Heart right ventricle (tissue), 16 donors: ENCODE measurements around the gene TPPP3. TPM values are rescaled to one million over a fixed set of nuclear protein-coding genes. Genes with fewer than 3 reads are reported as not detected.

ENCODE experiments used
- ATAC-seq, 8 donors: fragments of 200-7000 bp; cut with Tn5 transposase; one replicate each; pipeline ENCODE4 v1.9.1; 2020; ENCODE audit warnings: mild to moderate bottlenecking in 8 of 8, moderate library complexity in 8 of 8, moderate number of reproducible peaks in 1 of 8
- DNase-seq, 2 donors: peaks; one replicate each; pipeline ENCODE4 v3.0.0-alpha.2; 2020
- H3K27ac ChIP-seq, 10 donors: fragments of 200-600 bp; sonication (generic) in 2 of 10; one replicate each; pipeline versions ENCODE4 v1.5.0 to v1.8.0; 2020 to 2022; ENCODE audit warnings: mild to moderate bottlenecking in 3 of 10
- H3K27me3 ChIP-seq, 7 donors: fragments of 200-600 bp; one replicate each; pipeline ENCODE4 v1.8.0; 2021 to 2022; ENCODE audit warnings: mild to moderate bottlenecking in 2 of 7
- H3K36me3 ChIP-seq, 9 donors: fragments of 200-600 bp; sonication (generic) in 1 of 9; one replicate each; pipeline versions ENCODE4 v1.5.0 to v1.8.0; 2020 to 2022; ENCODE audit warnings: mild to moderate bottlenecking in 2 of 9
- H3K4me1 ChIP-seq, 9 donors: fragments of 200-600 bp; sonication (generic) in 1 of 9; one replicate each; pipeline versions ENCODE4 v1.5.0 to v1.8.0; 2020 to 2022; ENCODE audit warnings: mild to moderate bottlenecking in 4 of 9
- H3K4me3 ChIP-seq, 10 donors: fragments of 200-600 bp; sonication (generic) in 2 of 10; one replicate each; pipeline versions ENCODE4 v1.5.0 to v1.8.0; 2020 to 2022; ENCODE audit warnings: mild to moderate bottlenecking in 7 of 10, moderate library complexity in 2 of 10
- H3K9me3 ChIP-seq, 11 donors: fragments of 200-600 bp in 10 of 11; sonication (generic) in 2 of 11; one replicate each; pipeline versions ENCODE4 v1.5.0 to v1.8.0; 2013 to 2022; ENCODE audit warnings: mild to moderate bottlenecking in 2 of 11, control low read depth in 1 of 11, moderate library complexity in 1 of 11
- WGBS, 2 donors: extraction: QIAGEN DNeasy Blood & Tissue Kit; methylation state at CpG; one replicate each; pipeline ENCODE4 v1.1.7; 2013; ENCODE audit warnings: inconsistent platforms in 1 of 2; 5-methylcytosine and 5-hydroxymethylcytosine counted together
- intact Hi-C, 10 donors: fragments of 100-400 bp; cut with DNase I; formaldehyde crosslinking; loops; one replicate each; pipeline versions ENCODE4 v1.11.1 to v1.14.2; 2022
- polyA plus RNA-seq, 2 donors: library from polyadenylated mRNA; stranded (reverse); fragments of 200-250 nt; gene quantifications; one replicate each; pipeline ENCODE4 v1.2.3, GENCODE V29; 2013
- total RNA-seq, 10 donors: library from RNA; stranded (reverse); fragmentation: NEBNext Ultra II Directional in 3 of 10; extraction: Animal tissue kit (Norgen Biotek cat#: 25700) in 3 of 10; gene quantifications; one replicate each; pipeline versions ENCODE4 v1.2.1 to v1.2.4, GENCODE V29; 2021 to 2023
- TF ChIP-seq, protein P1 (sequence below), 9 donors: fragments of 200-600 bp; sonication (generic) in 2 of 9; IDR thresholded peaks; one replicate each; pipeline versions ENCODE4 v1.5.0 to v1.8.0; 2021 to 2022; ENCODE audit warnings: antibody characterized with exemption in 9 of 9, mild to moderate bottlenecking in 5 of 9, moderate library complexity in 1 of 9
- donor health status: Arrhythmogenic right ventricular cardiomyopathy.
- donor health status: ischemic (EF 13 %, LVEDD 7.1; RV severe dilation, severe dysfunction).
- donor health status: healthy with polysubstance abuse.
- donor health status: DM: no; HTN: yes; CAD: no.
- donor health status: DM: no; HTN: no; CAD: no.
- donor health status: ischemic (EF 25% LVEDD 6.9; RV normal size, moderate dysfunction).
- donor health status: ischemic (EF 25% LVEDD 5.7; RV mildly dilated, moderate dysfunction).
- donor health status: healthy.
- donor health status: DM: yes; HTN: yes; CAD: no.
- donor health status: Ischemic cardiomyopathy.
- donor health status: ischemic (EF 35%, LVEDD 5.7; RV mildly dilated, moderate dysfunction).
- donor health status: nonischemic (EF 11% LVEDD 7.7; RV severe dilation, severe dysfunction).
- donor health status: DM: yes; HTN: yes; CAD: no.
- donor health status: PGD.
- donor health status: ischemic (EF 29% LVEDD 5.4; RV normal size, mild dysfunction).
- donor health status: nonischemic (EF 23%, LVEDD 6.1; RV moderate dilation, normal function).

The TPPP3 gene
- total and polyA plus RNA-seq, 12 donors = 6.4 to 26.1 (median 9.4) TPM

DNA sequence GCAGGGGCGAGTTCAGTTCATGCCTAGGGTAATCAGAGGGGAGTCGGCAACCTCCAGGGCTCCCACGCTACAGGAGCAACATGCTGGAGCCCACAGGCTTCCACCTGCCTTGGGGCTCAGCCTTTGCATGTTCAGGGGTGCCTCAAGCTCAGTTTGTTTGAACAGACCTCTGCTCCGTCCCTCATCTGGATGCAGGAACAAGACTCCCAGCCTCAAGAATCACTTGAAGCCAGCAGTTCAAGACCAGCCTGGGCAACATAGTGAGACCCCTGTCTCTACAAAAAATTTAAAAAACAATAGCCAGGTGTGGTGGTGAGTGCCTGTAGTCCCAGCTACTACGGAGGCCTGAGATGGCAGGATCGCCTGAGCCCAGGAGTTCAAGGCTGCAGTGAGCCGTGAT, 32.7 kb upstream of the TPPP3 start:
- H3K27me3 ChIP-seq = peaks cover 0 to 65% (median 32%) of the 10 kb centered on the region in 7 donors
- peaks cover 7 to 30% (median 22%) of the 10 kb centered on the region in 9 donors for H3K4me1 ChIP-seq
- ATAC-seq (no peak), DNase-seq (no peak)
- no peaks in the 10 kb centered on the region for H3K36me3 ChIP-seq
- no peak overlapping the region for H3K4me3 ChIP-seq
- TF ChIP-seq, protein P1, sequence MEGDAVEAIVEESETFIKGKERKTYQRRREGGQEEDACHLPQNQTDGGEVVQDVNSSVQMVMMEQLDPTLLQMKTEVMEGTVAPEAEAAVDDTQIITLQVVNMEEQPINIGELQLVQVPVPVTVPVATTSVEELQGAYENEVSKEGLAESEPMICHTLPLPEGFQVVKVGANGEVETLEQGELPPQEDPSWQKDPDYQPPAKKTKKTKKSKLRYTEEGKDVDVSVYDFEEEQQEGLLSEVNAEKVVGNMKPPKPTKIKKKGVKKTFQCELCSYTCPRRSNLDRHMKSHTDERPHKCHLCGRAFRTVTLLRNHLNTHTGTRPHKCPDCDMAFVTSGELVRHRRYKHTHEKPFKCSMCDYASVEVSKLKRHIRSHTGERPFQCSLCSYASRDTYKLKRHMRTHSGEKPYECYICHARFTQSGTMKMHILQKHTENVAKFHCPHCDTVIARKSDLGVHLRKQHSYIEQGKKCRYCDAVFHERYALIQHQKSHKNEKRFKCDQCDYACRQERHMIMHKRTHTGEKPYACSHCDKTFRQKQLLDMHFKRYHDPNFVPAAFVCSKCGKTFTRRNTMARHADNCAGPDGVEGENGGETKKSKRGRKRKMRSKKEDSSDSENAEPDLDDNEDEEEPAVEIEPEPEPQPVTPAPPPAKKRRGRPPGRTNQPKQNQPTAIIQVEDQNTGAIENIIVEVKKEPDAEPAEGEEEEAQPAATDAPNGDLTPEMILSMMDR (IDR thresholded peaks at IDR 0.05) = no peak
- intact Hi-C loops = loop anchor here in 5 of 10 donors (2.0 to 5.0 kb wide), 3 partner anchors 36 to 41 kb away; no protein-coding TSS in a partner anchor
- H3K27ac ChIP-seq = no peak overlapping the region
- 91 to 93% methylated on average over 7 of the region's 7 CpGs for WGBS, 2 donors
- H3K9me3 ChIP-seq = no peaks in the 10 kb centered on the region

DNA sequence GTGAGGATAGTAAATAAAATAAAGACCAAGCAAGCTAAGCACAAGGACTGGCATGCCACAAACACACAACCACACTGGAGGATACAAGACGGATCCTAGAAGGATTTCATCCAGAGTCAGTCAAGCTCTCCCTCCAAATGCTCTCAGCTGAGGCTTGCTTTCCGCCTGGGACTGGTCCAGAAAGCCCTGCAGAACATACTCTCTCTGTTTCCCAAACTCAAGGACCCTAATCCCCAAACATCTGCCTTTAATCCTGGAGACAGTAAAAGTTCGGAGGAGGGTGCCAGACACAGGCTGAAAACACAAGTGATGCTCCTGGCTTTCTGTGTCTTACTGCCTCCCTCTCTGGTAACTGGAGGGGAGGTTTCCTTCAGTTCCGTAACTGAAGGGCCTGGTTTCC, 32.3 kb upstream of the TPPP3 start:
- H3K4me1 ChIP-seq = peaks cover 6 to 25% (median 18%) of the 10 kb centered on the region in 9 donors
- no peaks in the 10 kb centered on the region for H3K36me3 ChIP-seq
- H3K27ac ChIP-seq = no peak overlapping the region
- TF ChIP-seq, protein P1 (IDR thresholded peaks at IDR 0.05) = no peak
- WGBS, 2 donors = 81 to 85% methylated on average over 4 of the region's 4 CpGs
- no peak for DNase-seq
- no peaks in the 10 kb centered on the region for H3K9me3 ChIP-seq
- no peak overlapping the region for H3K4me3 ChIP-seq
- H3K27me3 ChIP-seq = peaks cover 0 to 61% (median 32%) of the 10 kb centered on the region in 7 donors
- intact Hi-C loops = loop anchor here in 4 of 10 donors (5.0 kb wide), 2 partner anchors 37 to 42 kb away; no protein-coding TSS in a partner anchor
- no peak for ATAC-seq

GRCh38 chr16:67425061-67425460, 31.8 kb upstream of the TPPP3 start:
- DNase-seq (no peak), ATAC-seq (no peak)
- Histone ChIP-seq H3K4me3 (no peak overlapping the region), H3K27me3 (peaks cover 0 to 55% (median 29%) of the 10 kb centered on the region in 7 donors), H3K27ac (no peak overlapping the region), H3K36me3 (no peaks in the 10 kb centered on the region), H3K4me1 (peaks cover 4 to 20% (median 13%) of the 10 kb centered on the region in 9 donors), H3K9me3 (no peaks in the 10 kb centered on the region)
- TF ChIP-seq, protein P1 (IDR thresholded peaks at IDR 0.05) = no peak
- intact Hi-C loops = loop anchor here in 4 of 10 donors (5.0 kb wide), 2 partner anchors 37 to 42 kb away; no protein-coding TSS in a partner anchor
- 48 to 53% methylated on average over 6 of the region's 6 CpGs for WGBS, 2 donors

DNA sequence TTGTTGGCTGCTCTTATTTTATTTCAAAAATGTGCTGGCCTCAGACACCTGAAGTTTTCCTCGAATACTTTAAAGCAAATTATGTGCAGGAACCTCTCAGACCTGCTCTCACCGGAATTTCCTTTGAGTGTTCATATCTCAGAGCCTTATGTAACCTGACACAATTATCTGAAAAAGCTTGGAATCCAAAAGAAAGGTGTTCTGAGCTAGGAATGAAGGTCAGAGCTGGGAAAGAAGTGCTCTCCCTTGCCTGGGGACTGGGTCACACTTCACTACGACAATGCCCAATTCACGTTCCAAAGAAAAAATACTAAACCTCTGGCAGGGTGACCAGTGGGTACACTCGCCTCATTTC, 30.9 kb upstream of the TPPP3 start:
- no peak overlapping the region for H3K27ac ChIP-seq
- H3K36me3 ChIP-seq = no peaks in the 10 kb centered on the region
- ATAC-seq (no peak), DNase-seq (no peak)
- H3K9me3 ChIP-seq = no peaks in the 10 kb centered on the region
- H3K4me3 ChIP-seq = no peak overlapping the region
- TF ChIP-seq, protein P1 (IDR thresholded peaks at IDR 0.05) = no peak
- H3K27me3 ChIP-seq = peaks cover 0 to 47% (median 24%) of the 10 kb centered on the region in 7 donors
- peaks cover 4 to 20% (median 12%) of the 10 kb centered on the region in 9 donors for H3K4me1 ChIP-seq
- intact Hi-C loops = no loop called here
- 50 to 53% methylated on average over 5 of the region's 5 CpGs for WGBS, 2 donors
